WTC11 (cell line): ENCODE measurements around the gene KCNG2. TPM values are rescaled to one million over a fixed set of nuclear protein-coding genes. Genes with fewer than 3 reads are reported as not detected.

Experiments
- ATAC-seq: fragments of 200-7000 bp; cut with Tn5 transposase; 2 replicates; pipeline ENCODE4 v1.10.0; 2021; ENCODE audit warnings: mild to moderate bottlenecking, moderate library complexity
- CTCF ChIA-PET: fragments of 300-600 bp; sonication (Branson Sonifier 250); formaldehyde crosslinking; loops from one replicate; lab custom pipeline; 2021; ENCODE audit warnings: antibody characterized with exemption; lab: Charles Lee
- POLR2A ChIA-PET: fragments of 350-600 bp; sonication (Branson Sonifier 250); formaldehyde crosslinking; loops from one replicate; lab custom pipeline; 2021; ENCODE audit warnings: antibody characterized with exemption; lab: Charles Lee
- DNase-seq: peaks from one replicate; pipeline ENCODE4 v3.0.0; 2021; ENCODE audit warnings: low spot score
- H3K27ac Mint-ChIP-seq: 2 replicates; pipeline ENCODE4 v1.8.0; 2021; ENCODE audit warnings: mixed read lengths
- H3K27me3 Mint-ChIP-seq: 2 replicates; pipeline ENCODE4 v1.8.0; 2021; ENCODE audit warnings: low read depth, mild to moderate bottlenecking, moderate library complexity, mixed read lengths
- H3K36me3 Mint-ChIP-seq: 2 replicates; pipeline ENCODE4 v1.8.0; 2021; ENCODE audit warnings: mixed read lengths
- H3K4me1 Mint-ChIP-seq: 2 replicates; pipeline ENCODE4 v1.8.0; 2022; ENCODE audit warnings: mixed read lengths
- H3K4me3 Mint-ChIP-seq: 2 replicates; pipeline ENCODE4 v1.8.0; 2021; ENCODE audit warnings: mild to moderate bottlenecking, moderate library complexity, mixed read lengths
- H3K9me3 Mint-ChIP-seq: 2 replicates; pipeline ENCODE4 v1.8.0; 2021; ENCODE audit warnings: mixed read lengths
- EMX1 ChIP-seq: fragments of 250-450 bp; sonication (Bioruptor Pico); IDR thresholded peaks from 2 replicates; pipeline ENCODE4 v1.8.0; 2021; ENCODE audit warnings: mild to moderate bottlenecking
- ETV6 ChIP-seq: sonication (generic); formaldehyde crosslinking; IDR thresholded peaks from 2 replicates; pipeline ENCODE4 v1.8.1; 2022; ENCODE audit warnings: mild to moderate bottlenecking, missing genetic modification reagents
- HMGA2 ChIP-seq: fragments of 250-450 bp; sonication (Bioruptor Pico); IDR thresholded peaks from 2 replicates; pipeline ENCODE4 v1.4.0; 2021; ENCODE audit warnings: mild to moderate bottlenecking, moderate library complexity
- JAZF1 ChIP-seq: fragments of 250-450 bp; sonication (Bioruptor Pico); IDR thresholded peaks from 2 replicates; pipeline ENCODE4 v1.9.0; 2021; ENCODE audit warnings: moderate library complexity, mild to moderate bottlenecking, inconsistent platforms
- JUN ChIP-seq: sonication (generic); formaldehyde crosslinking; IDR thresholded peaks from 2 replicates; pipeline ENCODE4 v1.8.0; 2023; ENCODE audit warnings: mild to moderate bottlenecking, missing genetic modification reagents
- MYBL2 ChIP-seq: sonication (generic); formaldehyde crosslinking; IDR thresholded peaks from 2 replicates; pipeline ENCODE4 v1.8.1; 2023; ENCODE audit warnings: mild to moderate bottlenecking, moderate library complexity, missing genetic modification reagents
- NFATC4 ChIP-seq: fragments of 250-450 bp; sonication (Bioruptor Pico); IDR thresholded peaks from 2 replicates; pipeline ENCODE4 v1.9.0; 2021; ENCODE audit warnings: mild to moderate bottlenecking
- NFE2L1 ChIP-seq: sonication (generic); formaldehyde crosslinking; IDR thresholded peaks from 2 replicates; pipeline ENCODE4 v1.8.1; 2023; ENCODE audit warnings: missing genetic modification reagents
- NR3C1 ChIP-seq: sonication (generic); formaldehyde crosslinking; conservative IDR thresholded peaks from 2 replicates; pipeline ENCODE4 v1.8.1; 2023; ENCODE audit warnings: low read depth, mild to moderate bottlenecking, missing genetic modification reagents
- OVOL2 ChIP-seq: fragments of 250-450 bp; sonication (Bioruptor Pico); IDR thresholded peaks from 2 replicates; pipeline ENCODE4 v1.9.0; 2021; ENCODE audit warnings: mild to moderate bottlenecking, borderline replicate concordance
- ZNF138 ChIP-seq: sonication (generic); formaldehyde crosslinking; conservative IDR thresholded peaks from 2 replicates; pipeline ENCODE4 v1.8.1; 2022; ENCODE audit warnings: mild to moderate bottlenecking, moderate library complexity, missing genetic modification reagents
- ZNF396 ChIP-seq: fragments of 250-450 bp; sonication (Bioruptor Pico); IDR thresholded peaks from 2 replicates; pipeline ENCODE4 v1.8.0; 2021; ENCODE audit warnings: mild to moderate bottlenecking, moderate library complexity, borderline replicate concordance
- total RNA-seq: library from RNA; stranded (reverse); gene quantifications from 3 replicates; pipeline ENCODE4 v1.2.3, GENCODE V29; 2021
- TF ChIP-seq, protein P1 (sequence below): fragments of 250-450 bp; sonication (Bioruptor Pico); IDR thresholded peaks from 2 replicates; pipeline ENCODE4 v1.9.0; 2021; ENCODE audit warnings: mild to moderate bottlenecking, borderline replicate concordance
- TF ChIP-seq, protein P2 (sequence below): sonication (generic); formaldehyde crosslinking; IDR thresholded peaks from 2 replicates; pipeline ENCODE4 v1.8.1; 2022; ENCODE audit warnings: missing genetic modification reagents, borderline replicate concordance
- TF ChIP-seq, protein P3 (sequence below): sonication (generic); formaldehyde crosslinking; IDR thresholded peaks from 2 replicates; pipeline ENCODE4 v1.8.1; 2023; ENCODE audit warnings: mild to moderate bottlenecking, missing genetic modification reagents, borderline replicate concordance
- TF ChIP-seq, protein P4 (sequence below): sonication (generic); formaldehyde crosslinking; IDR thresholded peaks from 2 replicates; pipeline ENCODE4 v1.8.1; 2022; ENCODE audit warnings: low read depth, missing genetic modification reagents, borderline replicate concordance

The KCNG2 gene
- total RNA-seq, 1 experiment from 2014 or later: 0.50 TPM

DNA sequence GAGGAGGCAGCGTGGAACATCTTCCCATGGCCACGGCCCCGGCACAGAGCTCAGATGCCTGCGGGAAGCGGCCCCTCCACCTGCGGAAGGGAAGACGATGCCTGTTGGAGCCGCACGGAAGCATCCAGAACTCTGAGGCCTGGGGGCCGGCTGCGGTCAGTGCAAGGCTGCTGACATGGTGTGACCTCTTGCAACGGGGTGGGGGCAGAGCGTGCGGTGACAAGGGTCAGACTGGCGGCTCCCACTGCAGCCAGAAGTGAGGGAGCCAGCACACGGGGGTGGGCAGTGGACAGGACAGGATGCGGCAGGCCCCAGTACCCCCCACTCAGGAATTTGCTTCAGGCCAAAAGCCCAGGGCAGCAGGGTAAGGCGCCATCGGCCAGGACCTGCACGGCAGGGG, 104.9 kb downstream of the KCNG2 start:
- H3K36me3 Mint-ChIP-seq: peaks cover 24% of the 10 kb centered on the region
- H3K4me1 Mint-ChIP-seq: no peaks in the 10 kb centered on the region
- ChIA-PET CTCF (no interaction called here), POLR2A (no interaction called here)
- no peak overlapping the region for H3K4me3 Mint-ChIP-seq
- no peak for ATAC-seq
- peaks cover 17% of the 10 kb centered on the region for H3K27me3 Mint-ChIP-seq
- TF ChIP-seq JAZF1 (CRISPR knock-in tag) (no peak), JUN (CRISPR knock-in tag) (no peak), NFE2L1 (no peak), NR3C1 (CRISPR knock-in tag) (no peak), NFATC4 (no peak), ZNF396 (CRISPR knock-in tag) (no peak), ZNF138 (CRISPR knock-in tag) (no peak), ETV6 (CRISPR knock-in tag) (no peak), OVOL2 (CRISPR knock-in tag) (no peak)
- TF ChIP-seq, protein P1, sequence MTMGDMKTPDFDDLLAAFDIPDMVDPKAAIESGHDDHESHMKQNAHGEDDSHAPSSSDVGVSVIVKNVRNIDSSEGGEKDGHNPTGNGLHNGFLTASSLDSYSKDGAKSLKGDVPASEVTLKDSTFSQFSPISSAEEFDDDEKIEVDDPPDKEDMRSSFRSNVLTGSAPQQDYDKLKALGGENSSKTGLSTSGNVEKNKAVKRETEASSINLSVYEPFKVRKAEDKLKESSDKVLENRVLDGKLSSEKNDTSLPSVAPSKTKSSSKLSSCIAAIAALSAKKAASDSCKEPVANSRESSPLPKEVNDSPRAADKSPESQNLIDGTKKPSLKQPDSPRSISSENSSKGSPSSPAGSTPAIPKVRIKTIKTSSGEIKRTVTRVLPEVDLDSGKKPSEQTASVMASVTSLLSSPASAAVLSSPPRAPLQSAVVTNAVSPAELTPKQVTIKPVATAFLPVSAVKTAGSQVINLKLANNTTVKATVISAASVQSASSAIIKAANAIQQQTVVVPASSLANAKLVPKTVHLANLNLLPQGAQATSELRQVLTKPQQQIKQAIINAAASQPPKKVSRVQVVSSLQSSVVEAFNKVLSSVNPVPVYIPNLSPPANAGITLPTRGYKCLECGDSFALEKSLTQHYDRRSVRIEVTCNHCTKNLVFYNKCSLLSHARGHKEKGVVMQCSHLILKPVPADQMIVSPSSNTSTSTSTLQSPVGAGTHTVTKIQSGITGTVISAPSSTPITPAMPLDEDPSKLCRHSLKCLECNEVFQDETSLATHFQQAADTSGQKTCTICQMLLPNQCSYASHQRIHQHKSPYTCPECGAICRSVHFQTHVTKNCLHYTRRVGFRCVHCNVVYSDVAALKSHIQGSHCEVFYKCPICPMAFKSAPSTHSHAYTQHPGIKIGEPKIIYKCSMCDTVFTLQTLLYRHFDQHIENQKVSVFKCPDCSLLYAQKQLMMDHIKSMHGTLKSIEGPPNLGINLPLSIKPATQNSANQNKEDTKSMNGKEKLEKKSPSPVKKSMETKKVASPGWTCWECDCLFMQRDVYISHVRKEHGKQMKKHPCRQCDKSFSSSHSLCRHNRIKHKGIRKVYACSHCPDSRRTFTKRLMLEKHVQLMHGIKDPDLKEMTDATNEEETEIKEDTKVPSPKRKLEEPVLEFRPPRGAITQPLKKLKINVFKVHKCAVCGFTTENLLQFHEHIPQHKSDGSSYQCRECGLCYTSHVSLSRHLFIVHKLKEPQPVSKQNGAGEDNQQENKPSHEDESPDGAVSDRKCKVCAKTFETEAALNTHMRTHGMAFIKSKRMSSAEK: no peak
- TF ChIP-seq, protein P2, sequence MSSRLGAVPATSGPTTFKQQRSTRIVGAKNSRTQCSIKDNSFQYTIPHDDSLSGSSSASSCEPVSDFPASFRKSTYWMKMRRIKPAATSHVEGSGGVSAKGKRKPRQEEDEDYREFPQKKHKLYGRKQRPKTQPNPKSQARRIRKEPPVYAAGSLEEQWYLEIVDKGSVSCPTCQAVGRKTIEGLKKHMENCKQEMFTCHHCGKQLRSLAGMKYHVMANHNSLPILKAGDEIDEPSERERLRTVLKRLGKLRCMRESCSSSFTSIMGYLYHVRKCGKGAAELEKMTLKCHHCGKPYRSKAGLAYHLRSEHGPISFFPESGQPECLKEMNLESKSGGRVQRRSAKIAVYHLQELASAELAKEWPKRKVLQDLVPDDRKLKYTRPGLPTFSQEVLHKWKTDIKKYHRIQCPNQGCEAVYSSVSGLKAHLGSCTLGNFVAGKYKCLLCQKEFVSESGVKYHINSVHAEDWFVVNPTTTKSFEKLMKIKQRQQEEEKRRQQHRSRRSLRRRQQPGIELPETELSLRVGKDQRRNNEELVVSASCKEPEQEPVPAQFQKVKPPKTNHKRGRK (CRISPR knock-in tag): no peak
- TF ChIP-seq, all 79 proteins: peak for 0
- DNase-seq: no peak
- Mint-ChIP-seq H3K27ac (no peak overlapping the region), H3K9me3 (peaks cover 17% of the 10 kb centered on the region)

- Mint-ChIP-seq H3K27ac (no peak overlapping the region), H3K4me1 (no peaks in the 10 kb centered on the region), H3K4me3 (no peak overlapping the region), H3K36me3 (peaks cover 19% of the 10 kb centered on the region), H3K27me3 (peaks cover 12% of the 10 kb centered on the region), H3K9me3 (peaks cover 12% of the 10 kb centered on the region)
- ChIA-PET POLR2A (no interaction called here), CTCF (no interaction called here)
- no peak for DNase-seq
- no peak for ATAC-seq
- TF ChIP-seq, protein P3, sequence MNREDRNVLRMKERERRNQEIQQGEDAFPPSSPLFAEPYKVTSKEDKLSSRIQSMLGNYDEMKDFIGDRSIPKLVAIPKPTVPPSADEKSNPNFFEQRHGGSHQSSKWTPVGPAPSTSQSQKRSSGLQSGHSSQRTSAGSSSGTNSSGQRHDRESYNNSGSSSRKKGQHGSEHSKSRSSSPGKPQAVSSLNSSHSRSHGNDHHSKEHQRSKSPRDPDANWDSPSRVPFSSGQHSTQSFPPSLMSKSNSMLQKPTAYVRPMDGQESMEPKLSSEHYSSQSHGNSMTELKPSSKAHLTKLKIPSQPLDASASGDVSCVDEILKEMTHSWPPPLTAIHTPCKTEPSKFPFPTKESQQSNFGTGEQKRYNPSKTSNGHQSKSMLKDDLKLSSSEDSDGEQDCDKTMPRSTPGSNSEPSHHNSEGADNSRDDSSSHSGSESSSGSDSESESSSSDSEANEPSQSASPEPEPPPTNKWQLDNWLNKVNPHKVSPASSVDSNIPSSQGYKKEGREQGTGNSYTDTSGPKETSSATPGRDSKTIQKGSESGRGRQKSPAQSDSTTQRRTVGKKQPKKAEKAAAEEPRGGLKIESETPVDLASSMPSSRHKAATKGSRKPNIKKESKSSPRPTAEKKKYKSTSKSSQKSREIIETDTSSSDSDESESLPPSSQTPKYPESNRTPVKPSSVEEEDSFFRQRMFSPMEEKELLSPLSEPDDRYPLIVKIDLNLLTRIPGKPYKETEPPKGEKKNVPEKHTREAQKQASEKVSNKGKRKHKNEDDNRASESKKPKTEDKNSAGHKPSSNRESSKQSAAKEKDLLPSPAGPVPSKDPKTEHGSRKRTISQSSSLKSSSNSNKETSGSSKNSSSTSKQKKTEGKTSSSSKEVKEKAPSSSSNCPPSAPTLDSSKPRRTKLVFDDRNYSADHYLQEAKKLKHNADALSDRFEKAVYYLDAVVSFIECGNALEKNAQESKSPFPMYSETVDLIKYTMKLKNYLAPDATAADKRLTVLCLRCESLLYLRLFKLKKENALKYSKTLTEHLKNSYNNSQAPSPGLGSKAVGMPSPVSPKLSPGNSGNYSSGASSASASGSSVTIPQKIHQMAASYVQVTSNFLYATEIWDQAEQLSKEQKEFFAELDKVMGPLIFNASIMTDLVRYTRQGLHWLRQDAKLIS (CRISPR knock-in tag): no peak
- no peak for TF ChIP-seq EMX1 (CRISPR knock-in tag)
- TF ChIP-seq, protein P4, sequence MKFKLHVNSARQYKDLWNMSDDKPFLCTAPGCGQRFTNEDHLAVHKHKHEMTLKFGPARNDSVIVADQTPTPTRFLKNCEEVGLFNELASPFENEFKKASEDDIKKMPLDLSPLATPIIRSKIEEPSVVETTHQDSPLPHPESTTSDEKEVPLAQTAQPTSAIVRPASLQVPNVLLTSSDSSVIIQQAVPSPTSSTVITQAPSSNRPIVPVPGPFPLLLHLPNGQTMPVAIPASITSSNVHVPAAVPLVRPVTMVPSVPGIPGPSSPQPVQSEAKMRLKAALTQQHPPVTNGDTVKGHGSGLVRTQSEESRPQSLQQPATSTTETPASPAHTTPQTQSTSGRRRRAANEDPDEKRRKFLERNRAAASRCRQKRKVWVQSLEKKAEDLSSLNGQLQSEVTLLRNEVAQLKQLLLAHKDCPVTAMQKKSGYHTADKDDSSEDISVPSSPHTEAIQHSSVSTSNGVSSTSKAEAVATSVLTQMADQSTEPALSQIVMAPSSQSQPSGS (CRISPR knock-in tag): no peak
- no peak for TF ChIP-seq HMGA2 (CRISPR knock-in tag)
- no peak for TF ChIP-seq MYBL2 (CRISPR knock-in tag)
Observed at GRCh38 chr18:79903071-79903635, 105.4 kb downstream of the KCNG2 start.
